Nephron (organoid): Measurements from ENCODE around the gene MYOM1.

Experiments
- H3K27ac Mint-ChIP-seq, 3 experiments: 2 replicates each; pipeline ENCODE4 v1.8.0; 2020; ENCODE audit warnings: mixed read lengths in 3 of 3, mild to moderate bottlenecking in 2 of 3, moderate library complexity in 1 of 3
- H3K27me3 Mint-ChIP-seq: 2 replicates; pipeline ENCODE4 v1.8.0; 2021; ENCODE audit warnings: low read depth, mild to moderate bottlenecking, moderate library complexity, mixed read lengths
- H3K36me3 Mint-ChIP-seq: 2 replicates; pipeline ENCODE4 v1.8.0; 2020; ENCODE audit warnings: low read depth, mixed read lengths
- H3K4me1 Mint-ChIP-seq: 2 replicates; pipeline ENCODE4 v1.8.0; 2020; ENCODE audit warnings: mixed read lengths
- H3K4me3 Mint-ChIP-seq, 3 experiments: 2 replicates each; pipeline ENCODE4 v1.8.0; 2020; ENCODE audit warnings: mild to moderate bottlenecking in 3 of 3, mixed read lengths in 3 of 3, moderate library complexity in 2 of 3
- H3K9me3 Mint-ChIP-seq: 2 replicates; pipeline ENCODE4 v1.8.0; 2020; ENCODE audit warnings: mixed read lengths
- TF ChIP-seq, protein P1 (sequence below), 3 experiments: fragments of 200-600 bp; sonication (generic); IDR thresholded peaks; one replicate each; pipeline ENCODE4 v1.5.0; 2021; ENCODE audit warnings: antibody characterized with exemption in 3 of 3; ENCODE audit not compliant: unreplicated experiment in 3 of 3

The MYOM1 gene

GRCh38 chr18:3118195-3119010, 101.4 kb downstream of the MYOM1 start:
- TF ChIP-seq, protein P1, sequence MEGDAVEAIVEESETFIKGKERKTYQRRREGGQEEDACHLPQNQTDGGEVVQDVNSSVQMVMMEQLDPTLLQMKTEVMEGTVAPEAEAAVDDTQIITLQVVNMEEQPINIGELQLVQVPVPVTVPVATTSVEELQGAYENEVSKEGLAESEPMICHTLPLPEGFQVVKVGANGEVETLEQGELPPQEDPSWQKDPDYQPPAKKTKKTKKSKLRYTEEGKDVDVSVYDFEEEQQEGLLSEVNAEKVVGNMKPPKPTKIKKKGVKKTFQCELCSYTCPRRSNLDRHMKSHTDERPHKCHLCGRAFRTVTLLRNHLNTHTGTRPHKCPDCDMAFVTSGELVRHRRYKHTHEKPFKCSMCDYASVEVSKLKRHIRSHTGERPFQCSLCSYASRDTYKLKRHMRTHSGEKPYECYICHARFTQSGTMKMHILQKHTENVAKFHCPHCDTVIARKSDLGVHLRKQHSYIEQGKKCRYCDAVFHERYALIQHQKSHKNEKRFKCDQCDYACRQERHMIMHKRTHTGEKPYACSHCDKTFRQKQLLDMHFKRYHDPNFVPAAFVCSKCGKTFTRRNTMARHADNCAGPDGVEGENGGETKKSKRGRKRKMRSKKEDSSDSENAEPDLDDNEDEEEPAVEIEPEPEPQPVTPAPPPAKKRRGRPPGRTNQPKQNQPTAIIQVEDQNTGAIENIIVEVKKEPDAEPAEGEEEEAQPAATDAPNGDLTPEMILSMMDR (IDR thresholded peaks at IDR 0.05; ENCODE audit: unreplicated experiment in 3 of 3): no peak
- Mint-ChIP-seq H3K27me3 (no peaks in the 10 kb centered on the region), H3K9me3 (no peaks in the 10 kb centered on the region), H3K4me3 (no peak overlapping the region), H3K36me3 (no peaks in the 10 kb centered on the region), H3K4me1 (no peaks in the 10 kb centered on the region), H3K27ac (no peak overlapping the region)

GRCh38 chr18:3117493-3118192, 102.1 kb downstream of the MYOM1 start:
- no peak overlapping the region for H3K4me3 Mint-ChIP-seq
- TF ChIP-seq, protein P1 (IDR thresholded peaks at IDR 0.05; ENCODE audit: unreplicated experiment in 3 of 3): no peak
- no peaks in the 10 kb centered on the region for H3K36me3 Mint-ChIP-seq
- H3K4me1 Mint-ChIP-seq: no peaks in the 10 kb centered on the region
- no peaks in the 10 kb centered on the region for H3K9me3 Mint-ChIP-seq
- H3K27me3 Mint-ChIP-seq: no peaks in the 10 kb centered on the region
- H3K27ac Mint-ChIP-seq: no peak overlapping the region

- H3K4me3 Mint-ChIP-seq: no peak overlapping the region
- no peaks in the 10 kb centered on the region for H3K27me3 Mint-ChIP-seq
- TF ChIP-seq, protein P1 (IDR thresholded peaks at IDR 0.05; ENCODE audit: unreplicated experiment in 3 of 3): no peak
- no peaks in the 10 kb centered on the region for H3K4me1 Mint-ChIP-seq
- no peaks in the 10 kb centered on the region for H3K9me3 Mint-ChIP-seq
- no peak overlapping the region for H3K27ac Mint-ChIP-seq
- no peaks in the 10 kb centered on the region for H3K36me3 Mint-ChIP-seq
These were observed 104.2 kb downstream of the MYOM1 start for GRCh38 chr18:3115447-3116030.

DNA sequence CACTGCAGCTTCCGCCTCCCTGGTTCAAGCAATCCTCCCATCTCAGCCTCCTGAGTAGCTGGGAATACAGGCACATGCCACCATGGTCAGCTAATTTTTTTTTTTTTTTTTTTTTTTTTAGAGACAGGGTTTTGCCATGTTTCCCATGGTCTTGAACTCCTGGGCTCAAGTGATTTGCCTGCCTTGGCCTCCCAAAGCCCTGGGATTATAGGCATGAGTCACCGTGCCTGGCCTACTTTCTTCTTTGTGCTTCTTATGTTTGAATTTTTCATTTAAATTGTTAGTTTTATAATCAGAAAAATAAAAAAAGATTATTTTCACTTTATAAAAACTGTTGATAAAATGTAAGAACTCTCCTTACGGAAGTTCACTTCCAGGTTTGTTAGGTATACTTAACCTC, 105.3 kb downstream of the MYOM1 start:
- Mint-ChIP-seq H3K36me3 (no peaks in the 10 kb centered on the region), H3K27me3 (no peaks in the 10 kb centered on the region), H3K4me1 (no peaks in the 10 kb centered on the region), H3K9me3 (no peaks in the 10 kb centered on the region), H3K27ac (no peak overlapping the region), H3K4me3 (no peak overlapping the region)
- TF ChIP-seq, protein P1 (IDR thresholded peaks at IDR 0.05; ENCODE audit: unreplicated experiment in 3 of 3): no peak

GRCh38 chr18:3114026-3114425, 105.7 kb downstream of the MYOM1 start:
- H3K36me3 Mint-ChIP-seq: no peaks in the 10 kb centered on the region
- no peak overlapping the region for H3K4me3 Mint-ChIP-seq
- no peaks in the 10 kb centered on the region for H3K27me3 Mint-ChIP-seq
- H3K9me3 Mint-ChIP-seq: no peaks in the 10 kb centered on the region
- no peak overlapping the region for H3K27ac Mint-ChIP-seq
- H3K4me1 Mint-ChIP-seq: no peaks in the 10 kb centered on the region
- TF ChIP-seq, protein P1 (IDR thresholded peaks at IDR 0.05; ENCODE audit: unreplicated experiment in 3 of 3): no peak
